Ishikawa (cell line): ENCODE data around the gene LIPH.

Source experiments
- CEBPB ChIP-seq: IDR thresholded peaks from 2 replicates; pipeline ENCODE4 v1.6.1; 2012
- CREB1 ChIP-seq: IDR thresholded peaks from 2 replicates; pipeline ENCODE4 v1.6.1; 2012; ENCODE audit warnings: low read depth
- EGR1 ChIP-seq: IDR thresholded peaks from 2 replicates; pipeline ENCODE4 v1.6.1; 2012
- EP300 ChIP-seq: IDR thresholded peaks from 2 replicates; pipeline ENCODE4 v1.6.1; 2012; ENCODE audit warnings: borderline replicate concordance
- FOXM1 ChIP-seq: IDR thresholded peaks from 2 replicates; pipeline ENCODE4 v1.6.1; 2012; ENCODE audit warnings: low read depth, borderline replicate concordance
- MAX ChIP-seq: IDR thresholded peaks from 2 replicates; pipeline ENCODE4 v1.6.1; 2012
- REST ChIP-seq: IDR thresholded peaks from 2 replicates; pipeline ENCODE4 v1.6.1; 2012; ENCODE audit warnings: low read depth, mild to moderate bottlenecking
- YY1 ChIP-seq: IDR thresholded peaks from 2 replicates; pipeline ENCODE4 v1.6.1; 2012; ENCODE audit warnings: low read depth

GRCh38 chr3:185559706-185560090 is 7.3 kb upstream of the LIPH start:
- TF ChIP-seq YY1 (no peak), MAX (no peak), FOXM1 (no peak), EGR1 (no peak), CEBPB (no peak), EP300 (no peak), CREB1 (no peak), REST (no peak)
